ENCODE data around the gene SEMA6A.

DNA sequence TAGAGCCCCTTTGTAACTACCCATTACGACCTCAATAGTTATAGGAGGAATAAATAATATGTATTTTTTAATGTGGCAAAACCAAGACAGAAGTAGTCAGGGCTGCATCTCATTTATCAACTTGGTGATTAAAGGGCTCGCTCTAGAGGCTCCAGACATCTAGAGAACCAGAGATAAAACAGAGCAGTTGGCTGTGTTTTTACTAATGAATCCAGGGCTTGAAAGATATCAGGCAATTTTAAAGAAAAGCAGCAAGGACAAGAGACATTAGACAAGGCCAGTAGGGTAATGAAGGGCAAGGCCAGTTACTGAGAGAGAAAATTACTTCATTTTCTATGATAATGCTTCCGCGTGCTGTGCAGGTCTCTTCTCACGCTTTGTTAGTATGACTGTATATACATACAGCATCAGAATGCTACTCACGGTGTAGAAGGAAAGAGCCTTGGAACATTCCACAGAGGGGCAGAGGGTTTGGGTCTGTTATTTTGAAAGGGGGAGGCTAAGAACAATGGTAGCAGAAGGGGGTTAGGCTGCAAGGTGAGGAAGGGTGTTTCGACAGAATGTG, 110.4 kb downstream of the SEMA6A start:
- TF ChIP-seq TP53 (CRISPR knock-in tag; IDR thresholded peaks at IDR 0.05): no peak
- TF ChIP-seq CBFB (CRISPR knock-in tag; IDR thresholded peaks at IDR 0.05; ENCODE audit: low read depth): no peak
- TF ChIP-seq NFE2L1 (CRISPR knock-in tag; IDR thresholded peaks at IDR 0.05): no peak
- TF ChIP-seq CTCF (IDR thresholded peaks at IDR 0.05): no peak
